Measurements from ENCODE around the gene NT5DC4.

Gene NT5DC4

GRCh38 chr2:112787294-112787693, 66.5 kb downstream of the NT5DC4 start:
- no CpG with 5 or more reads among the region's 3 CpGs for WGBS (ENCODE audit: extremely low coverage, insufficient coverage, insufficient read length)
- no peak overlapping the region for H3K27ac ChIP-seq (ENCODE audit: low read depth, low read length)
- H4K91ac ChIP-seq (ENCODE audit: low read depth, low read length) = no peak overlapping the region
- H3K4ac ChIP-seq (ENCODE audit: low read depth, low read length) = no peak overlapping the region
- no peaks in the 10 kb centered on the region for H3K27me3 ChIP-seq (ENCODE audit: insufficient read depth, low read length)
- no peak overlapping the region for H2BK5ac ChIP-seq (ENCODE audit: low read depth, low read length, poor library complexity)
- H2AFZ ChIP-seq (ENCODE audit: insufficient read depth, low read length, poor library complexity) = no peak overlapping the region
- no peaks in the 10 kb centered on the region for H3K79me2 ChIP-seq (ENCODE audit: control insufficient read depth, insufficient read depth, low read length, poor library complexity)
- H3K23ac ChIP-seq (ENCODE audit: low read length) = no peak overlapping the region
- no peaks in the 10 kb centered on the region for H3K36me3 ChIP-seq (ENCODE audit: control insufficient read depth in 1 of 2, insufficient read depth in 2 of 2, low read length in 2 of 2)
- no peak overlapping the region for H3K14ac ChIP-seq (ENCODE audit: low read length)
- H3K9ac ChIP-seq (ENCODE audit: low read length) = no peak overlapping the region
- H2BK12ac ChIP-seq (ENCODE audit: low read length) = no peak overlapping the region
- no peak overlapping the region for H2AK5ac ChIP-seq (ENCODE audit: low read length)
- H4K8ac ChIP-seq (ENCODE audit: low read depth, low read length) = no peak overlapping the region
- no peak overlapping the region for H2BK120ac ChIP-seq (ENCODE audit: insufficient read depth, low read length, poor library complexity)
- DNase-seq = no peak
- H3K4me1 ChIP-seq (ENCODE audit: control insufficient read depth in 1 of 2, insufficient read depth in 2 of 2, low read length in 2 of 2) = peaks cover 3 to 8% of the 10 kb centered on the region in 2 experiments
- no peak overlapping the region for H3K4me3 ChIP-seq (ENCODE audit: low read depth, low read length)
- H3K18ac ChIP-seq (ENCODE audit: low read length) = no peak overlapping the region
- H3K9me3 ChIP-seq (ENCODE audit: insufficient read depth, low read depth, low read length) = peaks cover 4% of the 10 kb centered on the region
- H3K4me2 ChIP-seq (ENCODE audit: low read length) = no peak overlapping the region
- no peaks in the 10 kb centered on the region for H3K79me1 ChIP-seq (ENCODE audit: low read length)
- H4K12ac ChIP-seq (ENCODE audit: low read depth, low read length) = no peak overlapping the region

GRCh38 chr2:112787729-112788393, 67.0 kb downstream of the NT5DC4 start:
- Histone ChIP-seq H2AK5ac (ENCODE audit: low read length) (no peak overlapping the region), H2BK5ac (ENCODE audit: low read depth, low read length, poor library complexity) (no peak overlapping the region), H2BK12ac (ENCODE audit: low read length) (no peak overlapping the region), H3K23ac (ENCODE audit: low read length) (no peak overlapping the region), H2AFZ (ENCODE audit: insufficient read depth, low read length, poor library complexity) (no peak overlapping the region), H3K18ac (ENCODE audit: low read length) (no peak overlapping the region), H3K4me3 (ENCODE audit: low read depth, low read length) (no peak overlapping the region), H3K9ac (ENCODE audit: low read length) (no peak overlapping the region), H3K27me3 (ENCODE audit: insufficient read depth, low read length) (no peaks in the 10 kb centered on the region), H3K4ac (ENCODE audit: low read depth, low read length) (no peak overlapping the region), H3K27ac (ENCODE audit: low read depth, low read length) (no peak overlapping the region), H4K12ac (ENCODE audit: low read depth, low read length) (no peak overlapping the region), H3K79me2 (ENCODE audit: control insufficient read depth, insufficient read depth, low read length, poor library complexity) (no peaks in the 10 kb centered on the region), H4K91ac (ENCODE audit: low read depth, low read length) (no peak overlapping the region), H3K4me1 (ENCODE audit: control insufficient read depth in 1 of 2, insufficient read depth in 2 of 2, low read length in 2 of 2) (peaks cover 3 to 8% of the 10 kb centered on the region in 2 experiments), H3K36me3 (ENCODE audit: control insufficient read depth in 1 of 2, insufficient read depth in 2 of 2, low read length in 2 of 2) (no peaks in the 10 kb centered on the region), H2BK120ac (ENCODE audit: insufficient read depth, low read length, poor library complexity) (no peak overlapping the region), H3K14ac (ENCODE audit: low read length) (no peak overlapping the region), H3K9me3 (ENCODE audit: insufficient read depth, low read depth, low read length) (peaks cover 4% of the 10 kb centered on the region), H3K79me1 (ENCODE audit: low read length) (no peaks in the 10 kb centered on the region), H3K4me2 (ENCODE audit: low read length) (no peak overlapping the region), H4K8ac (ENCODE audit: low read depth, low read length) (no peak overlapping the region)
- no CpG with 5 or more reads among the region's 4 CpGs for WGBS (ENCODE audit: extremely low coverage, insufficient coverage, insufficient read length)
- DNase-seq = no peak

GRCh38 chr2:112788653-112789052, 67.8 kb downstream of the NT5DC4 start:
- H3K27ac ChIP-seq (ENCODE audit: low read depth, low read length) = no peak overlapping the region
- no peak overlapping the region for H2BK5ac ChIP-seq (ENCODE audit: low read depth, low read length, poor library complexity)

More at GRCh38 chr2:112788653-112789052, 67.8 kb downstream of the NT5DC4 start:
- no peak overlapping the region for H4K8ac ChIP-seq (ENCODE audit: low read depth, low read length)
- no peak overlapping the region for H3K18ac ChIP-seq (ENCODE audit: low read length)
- DNase-seq = no peak
- H3K36me3 ChIP-seq (ENCODE audit: control insufficient read depth in 1 of 2, insufficient read depth in 2 of 2, low read length in 2 of 2) = no peaks in the 10 kb centered on the region
- H3K23ac ChIP-seq (ENCODE audit: low read length) = no peak overlapping the region
- peaks cover 3 to 10% of the 10 kb centered on the region in 2 experiments for H3K4me1 ChIP-seq (ENCODE audit: control insufficient read depth in 1 of 2, insufficient read depth in 2 of 2, low read length in 2 of 2)
- no peak overlapping the region for H2AK5ac ChIP-seq (ENCODE audit: low read length)
- H3K4me3 ChIP-seq (ENCODE audit: low read depth, low read length) = no peak overlapping the region
- no peak overlapping the region for H2BK12ac ChIP-seq (ENCODE audit: low read length)
- peaks cover 4% of the 10 kb centered on the region for H3K9me3 ChIP-seq (ENCODE audit: insufficient read depth, low read depth, low read length)
- no peak overlapping the region for H4K12ac ChIP-seq (ENCODE audit: low read depth, low read length)
- no peak overlapping the region for H4K91ac ChIP-seq (ENCODE audit: low read depth, low read length)
- no CpG with 5 or more reads among the region's 3 CpGs for WGBS (ENCODE audit: extremely low coverage, insufficient coverage, insufficient read length)
- H2BK120ac ChIP-seq (ENCODE audit: insufficient read depth, low read length, poor library complexity) = no peak overlapping the region
- no peaks in the 10 kb centered on the region for H3K79me2 ChIP-seq (ENCODE audit: control insufficient read depth, insufficient read depth, low read length, poor library complexity)
- H3K4ac ChIP-seq (ENCODE audit: low read depth, low read length) = no peak overlapping the region
- H3K79me1 ChIP-seq (ENCODE audit: low read length) = no peaks in the 10 kb centered on the region
- H3K4me2 ChIP-seq (ENCODE audit: low read length) = no peak overlapping the region
- no peaks in the 10 kb centered on the region for H3K27me3 ChIP-seq (ENCODE audit: insufficient read depth, low read length)
- no peak overlapping the region for H3K9ac ChIP-seq (ENCODE audit: low read length)
- no peak overlapping the region for H2AFZ ChIP-seq (ENCODE audit: insufficient read depth, low read length, poor library complexity)
- no peak overlapping the region for H3K14ac ChIP-seq (ENCODE audit: low read length)

Measured in trophoblast cell (in vitro differentiated cells and primary cell).